Measurements from ENCODE around the gene SIGLEC11.

DNA sequence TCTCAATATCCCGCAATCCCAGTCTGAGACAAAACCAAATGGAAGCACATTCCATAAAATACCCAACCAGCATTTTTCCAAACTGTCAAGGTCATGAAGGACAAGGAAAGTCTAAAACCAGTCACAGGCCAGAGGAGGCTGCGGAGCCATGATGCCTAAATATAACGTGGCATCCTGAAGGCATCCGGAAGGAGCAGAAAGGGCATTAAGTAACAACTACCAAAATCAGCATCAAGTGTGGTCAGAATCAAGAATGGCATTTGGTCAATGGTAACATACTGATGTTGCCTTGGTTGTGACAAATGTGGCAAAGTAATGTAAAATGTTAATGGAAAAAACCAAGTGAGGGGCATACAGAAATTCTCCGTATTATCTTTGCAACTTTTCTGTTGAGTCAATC lies 35.5 kb downstream of the SIGLEC11 start:
- TF ChIP-seq, protein P1, sequence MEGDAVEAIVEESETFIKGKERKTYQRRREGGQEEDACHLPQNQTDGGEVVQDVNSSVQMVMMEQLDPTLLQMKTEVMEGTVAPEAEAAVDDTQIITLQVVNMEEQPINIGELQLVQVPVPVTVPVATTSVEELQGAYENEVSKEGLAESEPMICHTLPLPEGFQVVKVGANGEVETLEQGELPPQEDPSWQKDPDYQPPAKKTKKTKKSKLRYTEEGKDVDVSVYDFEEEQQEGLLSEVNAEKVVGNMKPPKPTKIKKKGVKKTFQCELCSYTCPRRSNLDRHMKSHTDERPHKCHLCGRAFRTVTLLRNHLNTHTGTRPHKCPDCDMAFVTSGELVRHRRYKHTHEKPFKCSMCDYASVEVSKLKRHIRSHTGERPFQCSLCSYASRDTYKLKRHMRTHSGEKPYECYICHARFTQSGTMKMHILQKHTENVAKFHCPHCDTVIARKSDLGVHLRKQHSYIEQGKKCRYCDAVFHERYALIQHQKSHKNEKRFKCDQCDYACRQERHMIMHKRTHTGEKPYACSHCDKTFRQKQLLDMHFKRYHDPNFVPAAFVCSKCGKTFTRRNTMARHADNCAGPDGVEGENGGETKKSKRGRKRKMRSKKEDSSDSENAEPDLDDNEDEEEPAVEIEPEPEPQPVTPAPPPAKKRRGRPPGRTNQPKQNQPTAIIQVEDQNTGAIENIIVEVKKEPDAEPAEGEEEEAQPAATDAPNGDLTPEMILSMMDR (conservative IDR thresholded peaks at IDR 0.05; ENCODE audit: low read length), result no peak
- no peak for TF ChIP-seq EZH2phosphoT487 (IDR thresholded peaks at IDR 0.05; ENCODE audit: borderline replicate concordance, low read depth, low read length)

Data from OCI-LY7 (cell line).